ENCODE results near the gene CFAP46. TPM values are rescaled to one million over a fixed set of nuclear protein-coding genes. Genes with fewer than 3 reads are reported as not detected.

Gene CFAP46
- total and polyA plus RNA-seq, 2 of the 8 experiments (the other 6 are each of a cell fraction or from before 2014, with no cell fraction given), result 2.6 to 4.8 TPM

- Histone ChIP-seq H2AK5ac (ENCODE audit: low read depth, low read length) (no peak overlapping the region), H4K8ac (ENCODE audit: extremely low read depth, insufficient read depth, low read length) (no peak overlapping the region; the same call in 1 of the 2 replicates), H3K9me3 (ENCODE audit: insufficient read depth in 2 of 2, low read depth in 1 of 2, low read length in 1 of 2) (no peaks in the 10 kb centered on the region), H3K4me2 (ENCODE audit: insufficient read depth in 1 of 2, low read depth in 2 of 2, low read length in 2 of 2) (no peak overlapping the region), H2BK20ac (ENCODE audit: low read length) (no peak overlapping the region), H4K20me1 (replicated peaks in 1 of 2; ENCODE audit: control insufficient read depth in 1 of 2, insufficient read depth in 2 of 2, low read length in 2 of 2) (no peaks in the 10 kb centered on the region), H3K4me1 (replicated peaks in 1 of 4; ENCODE audit: control insufficient read depth in 3 of 4, insufficient read depth in 4 of 4, low read length in 3 of 4) (peaks cover 0 to 9% (median 1%) of the 10 kb centered on the region in 4 experiments; a peak in 1 of 7 replicates), H3K23me2 (ENCODE audit: low read depth, low read length) (no peaks in the 10 kb centered on the region), H2BK5ac (ENCODE audit: low read depth, low read length) (no peak overlapping the region), H2BK120ac (replicated peaks; ENCODE audit: low read depth, low read length) (no peak overlapping the region), H3K4ac (replicated peaks; ENCODE audit: insufficient read length, low read depth, low read length) (no peak overlapping the region), H2BK15ac (ENCODE audit: low read length) (no peak overlapping the region), H2AFZ (ENCODE audit: low read length) (no peak overlapping the region), H3K23ac (ENCODE audit: insufficient read length) (no peak overlapping the region), H3K79me1 (ENCODE audit: low read depth, low read length) (no peaks in the 10 kb centered on the region), H4K91ac (replicated peaks; ENCODE audit: insufficient read length, low read length) (no peak overlapping the region), H3K36me3 (ENCODE audit: control insufficient read depth in 2 of 4, insufficient read depth in 4 of 4, low read length in 3 of 4) (no peaks in the 10 kb centered on the region), H3K4me3 (ENCODE audit: extremely low read depth in 1 of 4, insufficient read depth in 2 of 4, low read depth in 3 of 4, low read length in 4 of 4) (no peak overlapping the region), H3K56ac (replicated peaks; ENCODE audit: insufficient read length, low read depth, low read length) (no peak overlapping the region), H3K27ac (ENCODE audit: low read depth, low read length) (no peak overlapping the region), H3K18ac (ENCODE audit: extremely low read depth, low read length) (no peak overlapping the region), H3K27me3 (replicated peaks in 1 of 4; ENCODE audit: control insufficient read depth in 3 of 4, extremely low read depth in 1 of 4, insufficient read depth in 3 of 4, low read length in 3 of 4) (no peaks in the 10 kb centered on the region), H2BK12ac (ENCODE audit: low read depth, low read length) (no peak overlapping the region), H3K14ac (ENCODE audit: insufficient read length) (no peak overlapping the region), H4K5ac (ENCODE audit: insufficient read length, low read depth, low read length) (no peak overlapping the region), H3K9ac (replicated peaks in 1 of 4; ENCODE audit: extremely low read depth in 1 of 4, low read depth in 3 of 4, low read length in 3 of 4) (no peak overlapping the region; a peak in 1 of 7 replicates), H3K79me2 (ENCODE audit: control insufficient read depth in 1 of 2, insufficient read depth in 2 of 2, low read length in 2 of 2) (no peaks in the 10 kb centered on the region)
- DNase-seq (ENCODE audit: low read depth in 1 of 2, low spot score in 2 of 2) (no peak), FAIRE-seq (no peak)
- 94% methylated on average over 33 of the region's 42 CpGs; no CpG with 5 or more reads in 1 of the 2 experiments for WGBS, 2 experiments (ENCODE audit: extremely low coverage in 1 of 2, insufficient coverage in 1 of 2, insufficient read length in 1 of 2, insufficient replicate concordance in 2 of 2, low coverage in 1 of 2, low lambda C conversion rate in 2 of 2, missing lambda C conversion rate in 1 of 2)
- POLR2A ChIA-PET (ENCODE audit: partially characterized antibody), result interaction anchor here (1.7 kb wide), 1 partner anchor 21 kb away, joined by 5 read pairs; no protein-coding TSS in a partner anchor
- CTCF ChIA-PET (ENCODE audit: partially characterized antibody), result interaction anchor here (0.6 to 3.3 kb wide), 8 partner anchors 43 to 769 kb away, joined by 3 to 9 read pairs (median 4); no protein-coding TSS in a partner anchor
- TF ChIP-seq HDAC6 (IDR thresholded peaks at IDR 0.05; ENCODE audit: low read depth, low read length), result no peak
- no peak for TF ChIP-seq ASH2L (IDR thresholded peaks at IDR 0.05; ENCODE audit: low read length)
- TF ChIP-seq SRF (IDR thresholded peaks at IDR 0.05; ENCODE audit: low read depth, low read length), result no peak
Measured at GRCh38 chr10:132983252-132984007, 41.1 kb upstream of the CFAP46 start.
